Aorta (tissue), 5 donors: ENCODE measurements around the gene NDUFB2. TPM values are rescaled to one million over a fixed set of nuclear protein-coding genes. Genes with fewer than 3 reads are reported as not detected.

ENCODE experiments used
- ATAC-seq: fragments of 200-7000 bp; cut with Tn5 transposase; one replicate; pipeline ENCODE4 v1.9.1; 2022; ENCODE audit warnings: moderate library complexity; ENCODE audit not compliant: low FRiP score
- DNase-seq, 2 donors: peaks; one replicate each; pipeline ENCODE4 v3.0.0-alpha.2; 2020
- H3K27ac ChIP-seq, 2 donors: one replicate each; pipeline ENCODE4 v1.5.1; 2013; ENCODE audit warnings: low read length in 2 of 2, mild to moderate bottlenecking in 2 of 2, moderate library complexity in 2 of 2, control low read depth in 1 of 2, inconsistent platforms in 1 of 2, low read depth in 1 of 2
- H3K27me3 ChIP-seq, 2 donors: one replicate each; pipeline ENCODE4 v1.6.1; 2013; ENCODE audit warnings: control low read depth in 1 of 2, low read length in 1 of 2, mild to moderate bottlenecking in 1 of 2, moderate library complexity in 1 of 2; ENCODE audit not compliant: insufficient read depth in 2 of 2, control insufficient read depth in 1 of 2
- H3K36me3 ChIP-seq, 2 donors: one replicate each; pipeline ENCODE4 v1.6.1; 2013; ENCODE audit warnings: control low read depth in 1 of 2, low read length in 1 of 2, mild to moderate bottlenecking in 1 of 2; ENCODE audit not compliant: insufficient read depth in 2 of 2, control insufficient read depth in 1 of 2
- H3K4me1 ChIP-seq, 2 donors: one replicate each; pipeline ENCODE4 v1.6.1; 2013; ENCODE audit warnings: low read length in 2 of 2, control low read depth in 1 of 2, mild to moderate bottlenecking in 1 of 2, moderate library complexity in 1 of 2; ENCODE audit not compliant: insufficient read depth in 2 of 2, control insufficient read depth in 1 of 2
- H3K4me3 ChIP-seq, 2 donors: one replicate each; pipeline ENCODE4 v1.5.1; 2013; ENCODE audit warnings: low read length in 2 of 2, control low read depth in 1 of 2, mild to moderate bottlenecking in 1 of 2
- H3K9me3 ChIP-seq: one replicate; pipeline ENCODE4 v1.6.1; 2013; ENCODE audit warnings: mild to moderate bottlenecking, low read length; ENCODE audit not compliant: control insufficient read depth
- WGBS, 2 donors: extraction: QIAGEN DNeasy Blood & Tissue Kit; methylation state at CpG; one replicate each; pipeline ENCODE4 v1.1.7; 2013; 5-methylcytosine and 5-hydroxymethylcytosine counted together
- intact Hi-C, 2 donors: fragments of 100-400 bp; cut with DNase I; formaldehyde crosslinking; loops; one replicate each; pipeline versions ENCODE4 v1.14.2 to v1.15.0; 2022
- long read RNA-seq, 2 donors: library from polyadenylated mRNA; unstranded; transcript quantifications; one replicate each; pipeline ENCODE4 v2.0.0, GENCODE V29; 2020 to 2021
- polyA plus RNA-seq, 2 donors: library from polyadenylated mRNA; stranded (reverse); fragments of 200-250 nt; gene quantifications; one replicate each; pipeline ENCODE4 v1.2.3, GENCODE V29; 2013
- total RNA-seq, 2 donors: library from RNA; stranded (reverse); fragmentation: NEBNext Ultra II Directional; extraction: Animal tissue kit (Norgen Biotek cat#: 25700); gene quantifications; one replicate each; pipeline ENCODE4 v1.2.1, GENCODE V29; 2021
- donor health status: healthy with polysubstance abuse.
- donor health status: Bipolar disorder and iron deficiency.
- donor health status: DM: no; HTN: no; CAD: no.
- donor health status: DM: no; HTN: no; CAD: no.
- donor health status: DM: yes; HTN: yes; CAD: no.

Gene NDUFB2
- total RNA-seq (100 to 1,000 TPM; 106 to 124 TPM), polyA plus RNA-seq (100 to 1,000 TPM; 227 to 615 TPM)
- long read RNA-seq, donor 1, transcript NDUFB2-201 (4 exons, 504 nt): major isoform, 22 of 24 reads
- long read RNA-seq, donor 1, partial matches to known transcripts: 1 of 24 reads
- long read RNA-seq, donor 1, other reads (novel, unspliced or antisense): 1 of 24 reads
- long read RNA-seq, donor 2, transcript NDUFB2-201 (4 exons, 504 nt): major isoform, 51 of 58 reads
- long read RNA-seq, donor 2, partial matches to known transcripts: 1 of 58 reads
- long read RNA-seq, donor 2, other reads (novel, unspliced or antisense): 4 of 58 reads

GRCh38 chr7:140696680-140697446, at the start of gene NDUFB2:
Gene NDUFB2 (plus strand): TSS chr7:140696708. CDS start chr7:140696745, 37 bp downstream.
- Histone ChIP-seq H3K36me3 (no peaks in the 10 kb centered on the region), H3K9me3 (no peaks in the 10 kb centered on the region), H3K4me3 (peak within 1 kb of the TSS; percentile 56 to 63), H3K27me3 (no peaks in the 10 kb centered on the region), H3K4me1 (no peaks in the 10 kb centered on the region), H3K27ac (peak within 1 kb of the TSS; percentile 38 to 81)
- 0 to 1% methylated on average over 71 to 82 of the region's 82 CpGs for WGBS, 2 donors
- DNase-seq (peak; percentile 86 to 93), ATAC-seq (peak; percentile 98)
- intact Hi-C loops: loop anchor here in 1 of 2 donors (10.0 kb wide), 1 partner anchor 228 kb away; the partner anchor contains the start of gene BRAF

- H3K9me3 ChIP-seq: no peaks in the 10 kb centered on the region
- intact Hi-C loops: no loop called here
- no peak overlapping the region for H3K27ac ChIP-seq
- 23 to 27% methylated on average over 8 of the region's 8 CpGs for WGBS, 2 donors
- peak; percentile 22 for ATAC-seq
- H3K27me3 ChIP-seq: no peaks in the 10 kb centered on the region
- DNase-seq: peak in 1 of 2 donors; percentile 71
- no peaks in the 10 kb centered on the region for H3K36me3 ChIP-seq
- H3K4me3 ChIP-seq: no peak overlapping the region
- no peaks in the 10 kb centered on the region for H3K4me1 ChIP-seq
Observed at GRCh38 chr7:140646931-140647647, 49.4 kb upstream of the NDUFB2 start.

- no peak for ATAC-seq
- Histone ChIP-seq H3K9me3 (no peaks in the 10 kb centered on the region), H3K4me1 (no peaks in the 10 kb centered on the region), H3K36me3 (no peaks in the 10 kb centered on the region), H3K4me3 (no peak overlapping the region), H3K27me3 (no peaks in the 10 kb centered on the region), H3K27ac (no peak overlapping the region)
- peak in 1 of 2 donors; percentile 32 for DNase-seq
- WGBS, 2 donors: 84 to 86% methylated on average over 6 of the region's 6 CpGs
- intact Hi-C loops: loop anchor here in 1 of 2 donors (5.0 kb wide), 1 partner anchor 172 kb away; the partner anchor contains the start of gene MKRN1
Observed at GRCh38 chr7:140649556-140650205, 46.8 kb upstream of the NDUFB2 start.

- H3K36me3 ChIP-seq: no peaks in the 10 kb centered on the region
- H3K27ac ChIP-seq: no peak overlapping the region
- DNase-seq (peak in 1 of 2 donors; percentile 42), ATAC-seq (no peak)
- H3K4me3 ChIP-seq: no peak overlapping the region
- no peaks in the 10 kb centered on the region for H3K27me3 ChIP-seq
- H3K4me1 ChIP-seq: no peaks in the 10 kb centered on the region
- intact Hi-C loops: loop anchor here in 1 of 2 donors (5.0 kb wide), 1 partner anchor 173 kb away; the partner anchor contains the start of gene MKRN1
- WGBS, 2 donors: 92 to 93% methylated on average over 12 of the region's 12 CpGs
- H3K9me3 ChIP-seq: no peaks in the 10 kb centered on the region
Observed at GRCh38 chr7:140650367-140650766, 46.1 kb upstream of the NDUFB2 start.

- DNase-seq (peak; percentile 64 to 69), ATAC-seq (peak; percentile 85)
- intact Hi-C loops: loop anchor here (1.0 to 5.0 kb wide), 3 partner anchors 135 to 176 kb away; partner anchors contain the start of gene MKRN1 (in 1 of the 2)
- WGBS, 2 donors: 14 to 16% methylated on average over 15 of the region's 15 CpGs
- Histone ChIP-seq H3K4me1 (no peaks in the 10 kb centered on the region), H3K9me3 (no peaks in the 10 kb centered on the region), H3K4me3 (no peak overlapping the region), H3K36me3 (no peaks in the 10 kb centered on the region), H3K27ac (no peak overlapping the region), H3K27me3 (no peaks in the 10 kb centered on the region)
Observed at GRCh38 chr7:140653319-140654108, 43.0 kb upstream of the NDUFB2 start.

- Histone ChIP-seq H3K27ac (no peak overlapping the region), H3K9me3 (no peaks in the 10 kb centered on the region), H3K27me3 (no peaks in the 10 kb centered on the region), H3K36me3 (no peaks in the 10 kb centered on the region), H3K4me1 (no peaks in the 10 kb centered on the region), H3K4me3 (no peak overlapping the region)
- ATAC-seq (no peak), DNase-seq (no peak)
- intact Hi-C loops: loop anchor here in 1 of 2 donors (5.0 kb wide), 1 partner anchor 177 kb away; the partner anchor contains the start of gene MKRN1
- WGBS, 2 donors: 40 to 47% methylated on average over 2 of the region's 2 CpGs
Observed at GRCh38 chr7:140654109-140654387, 42.5 kb upstream of the NDUFB2 start.

GRCh38 chr7:140654661-140655060, 41.8 kb upstream of the NDUFB2 start:
- H3K4me1 ChIP-seq: no peaks in the 10 kb centered on the region
- DNase-seq (peak in 1 of 2 donors; percentile 37), ATAC-seq (no peak)
- no peaks in the 10 kb centered on the region for H3K9me3 ChIP-seq
- H3K27ac ChIP-seq: no peak overlapping the region
- no peaks in the 10 kb centered on the region for H3K36me3 ChIP-seq
- no peaks in the 10 kb centered on the region for H3K27me3 ChIP-seq
- 91 to 99% methylated on average over 4 of the region's 4 CpGs for WGBS, 2 donors
- no peak overlapping the region for H3K4me3 ChIP-seq
- intact Hi-C loops: loop anchor here in 1 of 2 donors (5.0 kb wide), 1 partner anchor 177 kb away; the partner anchor contains the start of gene MKRN1
